Naive thymus-derived CD4-positive, alpha-beta T cell (primary cell): ENCODE results near the gene SLCO1A2. TPM values are rescaled to one million over a fixed set of nuclear protein-coding genes. Genes with fewer than 3 reads are reported as not detected.
"Not testable (repeated sequence)": the region's sequence is repeated elsewhere in the genome, so short reads cannot be mapped to it uniquely, and the experiment has no call there.

Experiments
- ATAC-seq: fragments of 150-1000 bp; cut with Tn5 transposase; 2 replicates; pipeline ENCODE4 v1.10.0; 2021; ENCODE audit warnings: mild to moderate bottlenecking, moderate library complexity
- CTCF ChIA-PET: fragments of 350-600 bp; sonication (Branson Sonifier 250); formaldehyde crosslinking; loops from one replicate; lab custom pipeline; 2021; ENCODE audit warnings: antibody characterized with exemption; lab: Charles Lee
- POLR2A ChIA-PET: fragments of 350-600 bp; sonication (Branson Sonifier 250); formaldehyde crosslinking; loops from one replicate; lab custom pipeline; 2021; ENCODE audit warnings: antibody characterized with exemption, inconsistent platforms; lab: Charles Lee
- DNase-seq, 9 donors: peaks; one replicate each; pipeline versions ENCODE4 v3.0.0 to v3.0.0-alpha.2; 2020 to 2022; ENCODE audit warnings: mixed read lengths in 1 of 9
- H3K27ac ChIP-seq: one replicate; pipeline ENCODE4 v1.7.0; 2013; ENCODE audit warnings: mild to moderate bottlenecking, low read depth, low read length, moderate library complexity
- H3K27me3 ChIP-seq, 2 donors: one replicate each; pipeline ENCODE4 v1.7.0; 2013; ENCODE audit warnings: low read length in 2 of 2, mild to moderate bottlenecking in 2 of 2, moderate library complexity in 2 of 2; ENCODE audit not compliant: control insufficient read depth in 2 of 2, insufficient read depth in 2 of 2
- H3K36me3 ChIP-seq, 3 experiments: 1 replicate in 2 of 3; 2 replicates in 1 of 3; pipeline ENCODE4 v1.7.0; 2013; ENCODE audit warnings: low read length in 3 of 3, mild to moderate bottlenecking in 3 of 3, moderate library complexity in 1 of 3; ENCODE audit not compliant: insufficient read depth in 3 of 3, control insufficient read depth in 2 of 3
- H3K4me1 ChIP-seq, 2 donors: one replicate each; pipeline ENCODE4 v1.7.0; 2013; ENCODE audit warnings: low read length in 2 of 2, mild to moderate bottlenecking in 2 of 2, moderate library complexity in 1 of 2; ENCODE audit not compliant: control insufficient read depth in 2 of 2, insufficient read depth in 2 of 2
- H3K4me3 ChIP-seq: 2 replicates; pipeline ENCODE4 v1.7.0; 2013; ENCODE audit warnings: mild to moderate bottlenecking, low read length
- H3K9me3 ChIP-seq, 3 experiments: 1 replicate in 2 of 3; 2 replicates in 1 of 3; pipeline ENCODE4 v1.7.0; 2013; ENCODE audit warnings: low read length in 3 of 3; ENCODE audit not compliant: control insufficient read depth in 2 of 3
- H3K27ac Mint-ChIP-seq, 9 donors: one replicate each; pipeline ENCODE4 v1.8.0; 2020 to 2022; ENCODE audit warnings: mixed read lengths in 9 of 9, mild to moderate bottlenecking in 8 of 9, moderate library complexity in 5 of 9, inconsistent platforms in 2 of 9
- H3K27me3 Mint-ChIP-seq, 5 donors: one replicate each; pipeline ENCODE4 v1.8.0; 2021 to 2022; ENCODE audit warnings: mixed read lengths in 5 of 5, mild to moderate bottlenecking in 1 of 5
- H3K36me3 Mint-ChIP-seq, 5 donors: one replicate each; pipeline ENCODE4 v1.8.0; 2020 to 2022; ENCODE audit warnings: mixed read lengths in 5 of 5, mild to moderate bottlenecking in 3 of 5, inconsistent platforms in 1 of 5
- H3K4me1 Mint-ChIP-seq, 7 donors: one replicate each; pipeline ENCODE4 v1.8.0; 2020 to 2022; ENCODE audit warnings: mixed read lengths in 7 of 7, mild to moderate bottlenecking in 3 of 7, inconsistent platforms in 1 of 7
- H3K4me3 Mint-ChIP-seq, 10 donors: one replicate each; pipeline ENCODE4 v1.8.0; 2020 to 2022; ENCODE audit warnings: mild to moderate bottlenecking in 10 of 10, mixed read lengths in 10 of 10, moderate library complexity in 6 of 10, inconsistent platforms in 2 of 10
- H3K9me3 Mint-ChIP-seq, 11 donors: one replicate each; pipeline ENCODE4 v1.8.0; 2020 to 2022; ENCODE audit warnings: mixed read lengths in 11 of 11, mild to moderate bottlenecking in 4 of 11, inconsistent platforms in 1 of 11, moderate library complexity in 1 of 11
- intact Hi-C, 2 donors: fragments of 100-400 bp; cut with micrococcal nuclease; formaldehyde crosslinking; loops; one replicate each; pipeline ENCODE4 v1.15.1; 2023
- polyA plus RNA-seq, 2 donors: library from polyadenylated mRNA; unstranded; fragments of 300-500 nt; fragmentation: Illumina TruSeq; gene quantifications; one replicate each; pipeline ENCODE4 v1.2.3, GENCODE V29; 2021
- total RNA-seq, 6 experiments: library from RNA in 5 of 6; stranded (reverse) in 5 of 6; gene quantifications; 1 replicate in 5 of 6; 2 replicates in 1 of 6; pipeline ENCODE4 v1.2.3 and lab custom pipeline; 2021 to 2026

The SLCO1A2 gene
- total and polyA plus RNA-seq, 7 experiments from 2014 or later: 0.27 TPM; not detected in 6

DNA sequence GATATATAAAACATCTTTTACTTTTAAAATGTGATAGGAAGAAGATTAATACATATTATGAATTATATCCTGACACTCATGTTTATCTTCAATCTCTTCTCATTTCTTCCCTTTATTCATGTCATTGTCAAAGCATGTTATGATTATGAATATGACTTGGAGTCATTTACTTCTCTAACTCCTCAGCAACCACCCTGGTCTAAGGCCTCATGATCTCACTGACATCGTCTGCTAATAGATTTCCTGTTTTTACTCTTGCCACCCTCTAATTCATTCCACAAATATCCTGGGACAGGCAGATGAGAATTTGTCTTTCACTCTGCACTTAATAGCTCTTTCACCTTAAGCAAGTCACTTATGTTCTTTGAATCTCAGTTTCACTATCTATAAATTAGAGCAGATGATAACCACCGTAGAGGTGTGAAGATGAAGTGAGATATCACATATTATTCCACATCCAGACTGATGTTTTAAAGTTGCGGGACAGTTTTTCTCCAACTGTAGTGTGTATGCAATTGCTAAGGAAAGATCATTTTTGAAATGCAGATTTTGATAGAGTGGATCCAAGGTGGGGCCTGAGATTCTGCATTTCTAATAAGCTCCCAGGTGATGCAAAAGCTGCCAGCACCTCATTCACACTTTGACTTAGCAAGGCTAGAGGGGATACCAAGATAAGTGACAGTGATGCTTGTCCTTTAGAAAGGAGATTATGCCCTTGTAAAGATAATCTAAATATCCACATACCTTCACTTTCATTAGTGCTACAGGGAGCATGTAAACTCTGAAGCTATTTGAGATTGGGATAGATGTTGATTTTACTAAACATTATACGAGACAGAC lies 34.6 kb upstream of the SLCO1A2 start:
- no peaks in the 10 kb centered on the region for H3K27me3 ChIP-seq
- no peaks in the 10 kb centered on the region for H3K4me1 ChIP-seq
- ATAC-seq: no peak
- no peaks in the 10 kb centered on the region for H3K36me3 ChIP-seq
- Mint-ChIP-seq H3K4me3 (no peak overlapping the region), H3K36me3 (peaks cover 0 to 3% (median 0%) of the 10 kb centered on the region in 5 donors), H3K27me3 (peaks cover 3 to 7% (median 6%) of the 10 kb centered on the region in 5 donors), H3K4me1 (peaks cover 0 to 4% (median 0%) of the 10 kb centered on the region in 7 donors), H3K9me3 (peaks cover 0 to 11% (median 3%) of the 10 kb centered on the region in 11 donors), H3K27ac (no peak overlapping the region)
- H3K4me3 ChIP-seq: no peak overlapping the region
- intact Hi-C loops: no loop called here
- H3K9me3 ChIP-seq: no peaks in the 10 kb centered on the region
- H3K27ac ChIP-seq: no peak overlapping the region
- POLR2A ChIA-PET: no interaction called here
- CTCF ChIA-PET: no interaction called here
- DNase-seq: no peak

DNA sequence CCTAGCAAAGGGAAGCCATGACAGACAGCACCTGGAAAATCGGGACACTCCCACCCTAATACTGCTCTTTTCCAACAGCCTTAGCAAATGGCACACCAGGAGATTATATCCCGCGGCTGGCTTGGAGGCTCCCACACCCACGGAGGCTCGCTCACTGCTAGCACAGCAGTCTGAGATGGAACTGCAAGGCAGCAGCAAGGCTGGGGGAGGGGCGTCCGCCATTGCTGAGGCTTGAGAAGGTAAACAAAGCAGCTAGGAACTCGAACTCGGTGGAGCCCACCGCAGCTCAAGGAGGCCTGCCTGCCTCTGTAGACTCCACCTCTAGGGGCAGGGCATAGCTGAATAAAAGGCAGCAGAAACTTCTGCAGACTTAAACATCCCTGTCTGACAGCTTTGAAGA lies 25.9 kb upstream of the SLCO1A2 start:
- H3K9me3 ChIP-seq, H3K36me3 Mint-ChIP-seq, H3K4me1 Mint-ChIP-seq, H3K27me3 ChIP-seq, H3K27ac ChIP-seq, ATAC-seq, CTCF ChIA-PET, POLR2A ChIA-PET, DNase-seq, H3K4me3 ChIP-seq, intact Hi-C loops, H3K27ac Mint-ChIP-seq, H3K36me3 ChIP-seq, H3K4me1 ChIP-seq, H3K4me3 Mint-ChIP-seq: not testable (repeated sequence)
- H3K9me3 Mint-ChIP-seq: peaks cover 2 to 32% (median 7%) of the 10 kb centered on the region in 11 donors
- H3K27me3 Mint-ChIP-seq: peaks cover 4 to 31% (median 11%) of the 10 kb centered on the region in 5 donors

DNA sequence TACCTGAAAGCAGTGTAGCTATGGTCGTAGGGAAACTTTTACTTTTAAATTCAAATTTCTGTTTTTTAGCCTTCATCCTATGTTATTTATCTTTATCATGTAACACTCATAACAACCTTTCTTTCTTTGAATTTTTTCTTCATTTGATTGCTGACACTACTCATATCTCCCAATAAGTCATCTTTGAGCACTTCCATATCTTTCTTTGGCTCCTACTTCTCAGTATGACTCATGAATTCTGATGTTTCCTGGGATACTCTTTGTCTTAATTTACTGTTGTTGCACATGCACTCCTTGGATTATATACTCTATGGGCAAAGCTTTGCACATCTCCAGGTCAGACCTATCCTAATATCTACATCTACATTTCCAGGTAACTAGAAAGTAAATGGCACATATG lies 19.9 kb upstream of the SLCO1A2 start:
- no peak overlapping the region for H3K27ac Mint-ChIP-seq
- no peaks in the 10 kb centered on the region for H3K36me3 ChIP-seq
- peaks cover 5 to 18% (median 17%) of the 10 kb centered on the region in 5 donors for H3K27me3 Mint-ChIP-seq
- no peaks in the 10 kb centered on the region for H3K36me3 Mint-ChIP-seq
- intact Hi-C loops: no loop called here
- H3K4me1 ChIP-seq: no peaks in the 10 kb centered on the region
- DNase-seq (no peak), ATAC-seq (no peak)
- H3K9me3 Mint-ChIP-seq: no peaks in the 10 kb centered on the region
- no peaks in the 10 kb centered on the region for H3K4me1 Mint-ChIP-seq
- no peak overlapping the region for H3K27ac ChIP-seq
- no peaks in the 10 kb centered on the region for H3K9me3 ChIP-seq
- POLR2A ChIA-PET: interaction anchor here (0.7 kb wide), 1 partner anchor 356 kb away, joined by 3 read pairs; no protein-coding TSS in a partner anchor
- CTCF ChIA-PET: no interaction called here
- H3K4me3 ChIP-seq: no peak overlapping the region
- H3K27me3 ChIP-seq: no peaks in the 10 kb centered on the region
- no peak overlapping the region for H3K4me3 Mint-ChIP-seq

GRCh38 chr12:21353948-21354347 lies 19.2 kb upstream of the SLCO1A2 start:
- POLR2A ChIA-PET: no interaction called here
- H3K4me3 ChIP-seq: no peak overlapping the region
- no peaks in the 10 kb centered on the region for H3K4me1 ChIP-seq
- H3K9me3 ChIP-seq: no peaks in the 10 kb centered on the region
- H3K36me3 ChIP-seq: no peaks in the 10 kb centered on the region
- Mint-ChIP-seq H3K36me3 (no peaks in the 10 kb centered on the region), H3K4me1 (no peaks in the 10 kb centered on the region), H3K4me3 (no peak overlapping the region), H3K27ac (no peak overlapping the region), H3K27me3 (peaks cover 5 to 19% (median 17%) of the 10 kb centered on the region in 5 donors), H3K9me3 (no peaks in the 10 kb centered on the region)
- ATAC-seq: no peak
- CTCF ChIA-PET: no interaction called here
- H3K27ac ChIP-seq: no peak overlapping the region
- DNase-seq: no peak
- intact Hi-C loops: no loop called here
- no peaks in the 10 kb centered on the region for H3K27me3 ChIP-seq

DNA sequence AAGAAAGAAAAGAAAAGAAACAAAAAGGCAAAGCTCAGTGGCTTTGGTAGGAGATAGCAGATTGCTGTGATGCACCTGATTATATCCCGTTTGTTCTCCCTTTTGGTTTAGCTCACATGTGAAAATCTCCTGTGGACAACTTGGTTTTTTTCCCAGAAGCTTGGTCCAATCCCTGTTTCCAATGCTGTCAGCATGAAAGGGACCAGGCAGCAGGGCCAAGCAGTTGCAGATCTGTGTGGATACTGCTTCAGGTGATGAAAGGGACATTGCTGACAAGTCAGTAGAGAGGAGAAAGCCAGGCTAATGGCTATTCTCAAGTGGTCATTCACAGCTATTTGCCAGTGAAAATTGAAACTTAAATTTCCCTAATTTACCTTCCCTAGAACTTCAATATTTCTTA lies 18.8 kb upstream of the SLCO1A2 start:
- ChIA-PET CTCF (no interaction called here), POLR2A (no interaction called here)
- no peak overlapping the region for H3K4me3 ChIP-seq
- Mint-ChIP-seq H3K27me3 (peaks cover 5 to 23% (median 17%) of the 10 kb centered on the region in 5 donors), H3K27ac (no peak overlapping the region), H3K36me3 (no peaks in the 10 kb centered on the region), H3K4me3 (no peak overlapping the region), H3K4me1 (no peaks in the 10 kb centered on the region), H3K9me3 (no peaks in the 10 kb centered on the region)
- no peak overlapping the region for H3K27ac ChIP-seq
- intact Hi-C loops: no loop called here
- H3K4me1 ChIP-seq: no peaks in the 10 kb centered on the region
- ATAC-seq (no peak), DNase-seq (no peak)
- H3K27me3 ChIP-seq: no peaks in the 10 kb centered on the region
- no peaks in the 10 kb centered on the region for H3K9me3 ChIP-seq
- no peaks in the 10 kb centered on the region for H3K36me3 ChIP-seq

DNA sequence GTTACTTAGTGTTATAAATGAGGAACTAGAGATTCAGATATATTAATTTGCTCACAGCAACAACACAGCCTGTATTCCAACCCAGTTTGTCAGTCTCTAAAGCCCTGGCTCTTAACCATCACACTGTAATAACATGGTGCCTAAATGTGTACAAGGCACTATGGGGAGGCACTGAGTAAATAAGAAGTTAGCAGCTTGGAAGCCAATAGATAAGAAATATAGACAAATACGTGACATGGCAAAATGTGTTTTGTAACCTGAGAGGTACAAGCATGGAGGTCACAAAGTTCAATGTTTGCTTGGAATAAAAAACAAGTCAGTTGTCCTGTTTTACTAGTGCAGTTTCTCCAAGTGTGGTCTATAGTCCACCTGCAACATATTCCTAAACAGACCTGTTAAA lies 16.3 kb upstream of the SLCO1A2 start:
- Mint-ChIP-seq H3K27ac (no peak overlapping the region), H3K27me3 (peaks cover 5 to 21% (median 13%) of the 10 kb centered on the region in 5 donors), H3K4me3 (no peak overlapping the region), H3K4me1 (no peaks in the 10 kb centered on the region), H3K9me3 (no peaks in the 10 kb centered on the region), H3K36me3 (no peaks in the 10 kb centered on the region)
- Histone ChIP-seq H3K4me3 (no peak overlapping the region), H3K27ac (no peak overlapping the region), H3K9me3 (no peaks in the 10 kb centered on the region), H3K36me3 (no peaks in the 10 kb centered on the region), H3K4me1 (no peaks in the 10 kb centered on the region), H3K27me3 (no peaks in the 10 kb centered on the region)
- ChIA-PET CTCF (no interaction called here), POLR2A (no interaction called here)
- DNase-seq: no peak
- no peak for ATAC-seq
- intact Hi-C loops: no loop called here
